ENCODE measurements around the gene HDAC11. TPM values are rescaled to one million over a fixed set of nuclear protein-coding genes. Genes with fewer than 3 reads are reported as not detected.

HDAC11 gene
- total RNA-seq, 4 donors from 2014 or later, result 13.0 to 40.4 (median 15.8) TPM

- H3K9me3 ChIP-seq, result no peaks in the 10 kb centered on the region
- peak overlapping the region; percentile 70 to 86 (median 82) for H3K27ac ChIP-seq
- DNase-seq (no peak), ATAC-seq (peak; percentile 21 to 24)
- H3K36me3 ChIP-seq, result no peaks in the 10 kb centered on the region
- in situ Hi-C loops (cut with MboI; ENCODE audit: low sequenced_read_pairs in 4 of 4) (loop anchor here in 1 of 4 donors (25.0 kb wide), 1 partner anchor 375 kb away; no protein-coding TSS in a partner anchor), intact Hi-C loops (cut with DNase I; ENCODE audit: low total_unique reads) (loop anchor here (2.0 to 5.0 kb wide), 2 partner anchors 17 to 130 kb away; no protein-coding TSS in a partner anchor)
- H3K27me3 ChIP-seq, result no peaks in the 10 kb centered on the region
- peaks cover 25 to 28% of the 10 kb centered on the region in 2 donors for H3K4me1 ChIP-seq
- no peak for TF ChIP-seq CTCF (IDR thresholded peaks at IDR 0.05 in 4 of 5, conservative IDR thresholded peaks at IDR 0.05 in 1 of 5)
- no peak for TF ChIP-seq POLR2A (IDR thresholded peaks at IDR 0.05)
- H3K4me3 ChIP-seq, result no peak overlapping the region
Observed at GRCh38 chr3:13462125-13462629, 17.9 kb upstream of the HDAC11 start.

- peak overlapping the region; percentile 70 to 86 (median 82) for H3K27ac ChIP-seq
Observed at GRCh38 chr3:13462822-13463221, 17.3 kb upstream of the HDAC11 start.

GRCh38 chr3:13463618-13464400, 16.3 kb upstream of the HDAC11 start:
- TF ChIP-seq CTCF (IDR thresholded peaks at IDR 0.05 in 4 of 5, conservative IDR thresholded peaks at IDR 0.05 in 1 of 5) (no peak), POLR2A (IDR thresholded peaks at IDR 0.05) (no peak)
- Histone ChIP-seq H3K9me3 (no peaks in the 10 kb centered on the region), H3K4me3 (no peak overlapping the region), H3K27me3 (no peaks in the 10 kb centered on the region), H3K4me1 (peaks cover 25 to 28% of the 10 kb centered on the region in 2 donors), H3K27ac (peak overlapping the region; percentile 70 to 86 (median 82)), H3K36me3 (no peaks in the 10 kb centered on the region)
- DNase-seq, result no peak
- intact Hi-C loops (cut with DNase I; ENCODE audit: low total_unique reads), result loop anchor here (2.0 to 5.0 kb wide), 2 partner anchors 15 to 132 kb away; no protein-coding TSS in a partner anchor
- no peak for ATAC-seq
- in situ Hi-C loops (cut with MboI; ENCODE audit: low sequenced_read_pairs in 4 of 4), result loop anchor here in 1 of 4 donors (25.0 kb wide), 1 partner anchor 377 kb away; no protein-coding TSS in a partner anchor

More at GRCh38 chr3:13462822-13463221, 17.3 kb upstream of the HDAC11 start:
- DNase-seq (peak; percentile 47 to 65), ATAC-seq (peak; percentile 99)
- Histone ChIP-seq H3K4me3 (no peak overlapping the region), H3K27me3 (no peaks in the 10 kb centered on the region), H3K9me3 (no peaks in the 10 kb centered on the region), H3K4me1 (peaks cover 25 to 28% of the 10 kb centered on the region in 2 donors), H3K36me3 (no peaks in the 10 kb centered on the region)
- in situ Hi-C loops (cut with MboI; ENCODE audit: low sequenced_read_pairs in 4 of 4) (loop anchor here in 1 of 4 donors (25.0 kb wide), 1 partner anchor 376 kb away; no protein-coding TSS in a partner anchor), intact Hi-C loops (cut with DNase I; ENCODE audit: low total_unique reads) (loop anchor here (2.0 to 5.0 kb wide), 2 partner anchors 16 to 131 kb away; no protein-coding TSS in a partner anchor)
- no peak for TF ChIP-seq POLR2A (IDR thresholded peaks at IDR 0.05)
- TF ChIP-seq CTCF (IDR thresholded peaks at IDR 0.05 in 4 of 5, conservative IDR thresholded peaks at IDR 0.05 in 1 of 5), result no peak

GRCh38 chr3:13465236-13465873, 14.8 kb upstream of the HDAC11 start:
- no peaks in the 10 kb centered on the region for H3K36me3 ChIP-seq
- H3K4me1 ChIP-seq, result peaks cover 25 to 28% of the 10 kb centered on the region in 2 donors
- ATAC-seq, result no peak

More at GRCh38 chr3:13465236-13465873, 14.8 kb upstream of the HDAC11 start:
- Histone ChIP-seq H3K4me3 (no peak overlapping the region), H3K9me3 (no peaks in the 10 kb centered on the region), H3K27ac (no peak overlapping the region), H3K27me3 (no peaks in the 10 kb centered on the region)
- no peak for TF ChIP-seq POLR2A (IDR thresholded peaks at IDR 0.05)
- TF ChIP-seq CTCF (IDR thresholded peaks at IDR 0.05 in 4 of 5, conservative IDR thresholded peaks at IDR 0.05 in 1 of 5), result no peak
- intact Hi-C loops (cut with DNase I; ENCODE audit: low total_unique reads) (no loop called here), in situ Hi-C loops (cut with MboI; ENCODE audit: low sequenced_read_pairs in 4 of 4) (loop anchor here in 1 of 4 donors (25.0 kb wide), 1 partner anchor 378 kb away; no protein-coding TSS in a partner anchor)
- no peak for DNase-seq

All from gastrocnemius medialis (tissue), 4 donors.